Inflammatory macrophage treated with lipopolysaccharide for 1 hour (primary cell): Measurements from ENCODE around the gene DNAJC11.
"Not testable (repeated sequence)": the region's sequence is repeated elsewhere in the genome, so short reads cannot be mapped to it uniquely, and the experiment has no call there.

Experiments
- DNase-seq, 2 donors: peaks; one replicate each; pipeline ENCODE4 v3.0.0-alpha.2; 2020 to 2022

The DNAJC11 gene

GRCh38 chr1:6648556-6648955 lies 53.1 kb downstream of the DNAJC11 start:
- DNase-seq = no peak

- DNase-seq = peak; percentile 16 to 42
Observed at GRCh38 chr1:6646499-6647148, 55.0 kb downstream of the DNAJC11 start.

- DNase-seq = no peak
Observed at GRCh38 chr1:6645018-6645417, 56.6 kb downstream of the DNAJC11 start.

GRCh38 chr1:6640867-6641266 lies 60.7 kb downstream of the DNAJC11 start:
- DNase-seq = not testable (repeated sequence)

- no peak for DNase-seq
Observed at GRCh38 chr1:6638226-6638625, 63.4 kb downstream of the DNAJC11 start.

- DNase-seq = no peak
Observed at GRCh38 chr1:6637770-6638169, 63.8 kb downstream of the DNAJC11 start.

GRCh38 chr1:6636778-6637177 lies 64.8 kb downstream of the DNAJC11 start:
- DNase-seq = not testable (repeated sequence)

GRCh38 chr1:6635910-6636760 lies 65.5 kb downstream of the DNAJC11 start:
- DNase-seq = no peak

GRCh38 chr1:6635161-6635909 lies 66.3 kb downstream of the DNAJC11 start:
- no peak for DNase-seq

GRCh38 chr1:6634371-6635052 lies 67.1 kb downstream of the DNAJC11 start:
- DNase-seq = peak in 1 of 2 donors; percentile 25

- DNase-seq = no peak
Observed at GRCh38 chr1:6632588-6633514, 68.8 kb downstream of the DNAJC11 start.

GRCh38 chr1:6631058-6631457 lies 70.6 kb downstream of the DNAJC11 start:
- DNase-seq = no peak

- DNase-seq = no peak
Observed at GRCh38 chr1:6630027-6630426, 71.6 kb downstream of the DNAJC11 start.

GRCh38 chr1:6628971-6629479 lies 72.6 kb downstream of the DNAJC11 start:
- no peak for DNase-seq

- DNase-seq = no peak
Observed at GRCh38 chr1:6627841-6628545, 73.6 kb downstream of the DNAJC11 start.

GRCh38 chr1:6627031-6627430 lies 74.6 kb downstream of the DNAJC11 start:
- DNase-seq = no peak

- DNase-seq = peak in 1 of 2 donors; percentile 12
Observed at GRCh38 chr1:6625584-6626149, 75.9 kb downstream of the DNAJC11 start.

- peak; percentile 68 to 88 for DNase-seq
Observed at GRCh38 chr1:6624710-6625583, 76.7 kb downstream of the DNAJC11 start, which contains the start of gene THAP3. TSS of gene THAP3 (plus strand) at chr1:6624868. CDS start at chr1:6625219, 351 bp downstream.

- DNase-seq = no peak
Observed at GRCh38 chr1:6623269-6623965, 78.2 kb downstream of the DNAJC11 start.
